ENCODE data around the gene ISG20.

DNA sequence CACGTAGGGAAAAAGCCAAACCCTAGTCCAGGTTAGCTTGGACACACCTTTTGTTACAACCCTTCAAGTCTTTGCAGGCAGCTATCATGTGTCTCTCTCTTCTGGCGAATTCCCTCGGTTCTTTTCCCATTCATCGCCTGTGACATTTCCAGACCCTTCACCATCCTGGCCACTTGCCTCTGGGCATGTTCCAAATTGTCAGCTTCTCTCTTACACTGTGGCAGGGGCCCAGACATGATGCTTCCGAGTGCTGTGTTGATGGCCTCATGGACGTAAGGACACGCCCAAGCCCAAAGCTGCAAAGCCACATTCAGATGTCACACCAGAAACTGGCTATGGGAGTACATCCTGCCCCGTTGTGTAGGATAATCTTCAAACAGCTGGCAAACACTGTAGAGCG lies 58.5 kb downstream of the ISG20 start:
- TF ChIP-seq, protein P1, sequence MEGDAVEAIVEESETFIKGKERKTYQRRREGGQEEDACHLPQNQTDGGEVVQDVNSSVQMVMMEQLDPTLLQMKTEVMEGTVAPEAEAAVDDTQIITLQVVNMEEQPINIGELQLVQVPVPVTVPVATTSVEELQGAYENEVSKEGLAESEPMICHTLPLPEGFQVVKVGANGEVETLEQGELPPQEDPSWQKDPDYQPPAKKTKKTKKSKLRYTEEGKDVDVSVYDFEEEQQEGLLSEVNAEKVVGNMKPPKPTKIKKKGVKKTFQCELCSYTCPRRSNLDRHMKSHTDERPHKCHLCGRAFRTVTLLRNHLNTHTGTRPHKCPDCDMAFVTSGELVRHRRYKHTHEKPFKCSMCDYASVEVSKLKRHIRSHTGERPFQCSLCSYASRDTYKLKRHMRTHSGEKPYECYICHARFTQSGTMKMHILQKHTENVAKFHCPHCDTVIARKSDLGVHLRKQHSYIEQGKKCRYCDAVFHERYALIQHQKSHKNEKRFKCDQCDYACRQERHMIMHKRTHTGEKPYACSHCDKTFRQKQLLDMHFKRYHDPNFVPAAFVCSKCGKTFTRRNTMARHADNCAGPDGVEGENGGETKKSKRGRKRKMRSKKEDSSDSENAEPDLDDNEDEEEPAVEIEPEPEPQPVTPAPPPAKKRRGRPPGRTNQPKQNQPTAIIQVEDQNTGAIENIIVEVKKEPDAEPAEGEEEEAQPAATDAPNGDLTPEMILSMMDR (IDR thresholded peaks at IDR 0.05; ENCODE audit: insufficient read depth, low read depth, low read length), result no peak
- no peak for TF ChIP-seq EZH2 (IDR thresholded peaks at IDR 0.05; ENCODE audit: insufficient read depth, low read length)
